ENCODE data around the gene CUEDC1. TPM values are rescaled to one million over a fixed set of nuclear protein-coding genes. Genes with fewer than 3 reads are reported as not detected.

Gene CUEDC1
- total and polyA plus RNA-seq, 2 of the 13 experiments (the other 11 are each of a cell fraction or from before 2014, with no cell fraction given): 7.4 to 12.9 TPM

DNA sequence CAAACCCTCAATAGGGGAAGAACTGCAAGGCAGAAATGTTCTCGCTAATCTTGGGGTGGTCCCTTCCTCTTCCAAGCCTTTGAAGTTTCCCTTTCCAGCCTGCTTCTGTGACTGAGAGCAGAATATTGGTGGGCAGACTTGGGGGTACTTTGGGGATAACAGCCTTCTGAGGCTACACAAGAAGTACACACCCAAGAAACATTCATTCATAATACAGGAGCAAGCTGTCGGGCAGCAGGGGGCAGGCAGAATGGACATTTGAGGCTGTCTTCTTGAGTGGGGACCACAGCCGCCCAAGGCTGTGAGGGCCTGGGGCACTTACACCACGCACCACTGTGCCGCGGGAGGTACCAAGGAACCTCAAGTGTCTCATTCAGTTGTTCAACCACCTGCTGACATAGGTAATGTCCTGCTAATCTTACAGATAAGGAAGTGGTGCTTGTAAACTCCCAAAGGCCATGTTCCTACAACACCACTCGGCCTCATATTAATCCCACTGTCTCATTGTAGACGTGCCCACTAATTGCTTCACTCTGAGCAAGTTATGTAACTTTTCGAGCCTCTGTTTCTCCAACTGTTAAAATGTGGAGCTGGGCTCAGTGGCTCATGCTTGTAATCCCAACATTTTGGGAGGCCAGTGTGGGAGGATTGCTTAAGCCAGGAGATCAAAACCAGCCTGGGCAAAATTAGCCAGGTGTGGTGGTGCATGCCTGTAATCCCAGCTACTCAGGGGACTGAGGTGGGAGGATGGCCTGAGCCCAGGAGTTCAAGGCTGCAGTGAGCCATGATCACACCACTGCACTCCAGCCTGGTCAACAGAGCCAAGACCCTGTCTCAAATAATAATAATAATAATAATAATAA is 102.9 kb downstream of the CUEDC1 start (continued):
- TF ChIP-seq, protein P1, sequence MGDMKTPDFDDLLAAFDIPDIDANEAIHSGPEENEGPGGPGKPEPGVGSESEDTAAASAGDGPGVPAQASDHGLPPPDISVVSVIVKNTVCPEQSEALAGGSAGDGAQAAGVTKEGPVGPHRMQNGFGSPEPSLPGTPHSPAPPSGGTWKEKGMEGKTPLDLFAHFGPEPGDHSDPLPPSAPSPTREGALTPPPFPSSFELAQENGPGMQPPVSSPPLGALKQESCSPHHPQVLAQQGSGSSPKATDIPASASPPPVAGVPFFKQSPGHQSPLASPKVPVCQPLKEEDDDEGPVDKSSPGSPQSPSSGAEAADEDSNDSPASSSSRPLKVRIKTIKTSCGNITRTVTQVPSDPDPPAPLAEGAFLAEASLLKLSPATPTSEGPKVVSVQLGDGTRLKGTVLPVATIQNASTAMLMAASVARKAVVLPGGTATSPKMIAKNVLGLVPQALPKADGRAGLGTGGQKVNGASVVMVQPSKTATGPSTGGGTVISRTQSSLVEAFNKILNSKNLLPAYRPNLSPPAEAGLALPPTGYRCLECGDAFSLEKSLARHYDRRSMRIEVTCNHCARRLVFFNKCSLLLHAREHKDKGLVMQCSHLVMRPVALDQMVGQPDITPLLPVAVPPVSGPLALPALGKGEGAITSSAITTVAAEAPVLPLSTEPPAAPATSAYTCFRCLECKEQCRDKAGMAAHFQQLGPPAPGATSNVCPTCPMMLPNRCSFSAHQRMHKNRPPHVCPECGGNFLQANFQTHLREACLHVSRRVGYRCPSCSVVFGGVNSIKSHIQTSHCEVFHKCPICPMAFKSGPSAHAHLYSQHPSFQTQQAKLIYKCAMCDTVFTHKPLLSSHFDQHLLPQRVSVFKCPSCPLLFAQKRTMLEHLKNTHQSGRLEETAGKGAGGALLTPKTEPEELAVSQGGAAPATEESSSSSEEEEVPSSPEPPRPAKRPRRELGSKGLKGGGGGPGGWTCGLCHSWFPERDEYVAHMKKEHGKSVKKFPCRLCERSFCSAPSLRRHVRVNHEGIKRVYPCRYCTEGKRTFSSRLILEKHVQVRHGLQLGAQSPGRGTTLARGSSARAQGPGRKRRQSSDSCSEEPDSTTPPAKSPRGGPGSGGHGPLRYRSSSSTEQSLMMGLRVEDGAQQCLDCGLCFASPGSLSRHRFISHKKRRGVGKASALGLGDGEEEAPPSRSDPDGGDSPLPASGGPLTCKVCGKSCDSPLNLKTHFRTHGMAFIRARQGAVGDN (CRISPR knock-in tag; IDR thresholded peaks at IDR 0.05): peak; percentile 42; the same call in 1 of the 2 replicates
- TF ChIP-seq RXRB (CRISPR knock-in tag; IDR thresholded peaks at IDR 0.05; ENCODE audit: borderline replicate concordance) (no peak), THAP11 (CRISPR knock-in tag; IDR thresholded peaks at IDR 0.05) (peak; percentile 36), ZNF501 (CRISPR knock-in tag; IDR thresholded peaks at IDR 0.05) (peak; percentile 77; the same call in 1 of the 2 replicates), TBX2 (CRISPR knock-in tag; IDR thresholded peaks at IDR 0.05; ENCODE audit: borderline replicate concordance) (peak; percentile 49; the same call in 1 of the 2 replicates), HNRNPK (IDR thresholded peaks at IDR 0.05; ENCODE audit: low read depth, low read length, poor library complexity, severe bottlenecking) (no peak), WIZ (CRISPR knock-in tag; IDR thresholded peaks at IDR 0.05) (0 out of 2 replicates have a peak, but pooled peaks have one; percentile 55), CC2D1A (CRISPR knock-in tag; IDR thresholded peaks at IDR 0.05) (0 out of 2 replicates have a peak, but pooled peaks have one; percentile 29), NRL (CRISPR knock-in tag; IDR thresholded peaks at IDR 0.05; ENCODE audit: borderline replicate concordance) (0 out of 2 replicates have a peak, but pooled peaks have one; percentile 49), ZMAT3 (CRISPR knock-in tag; conservative IDR thresholded peaks at IDR 0.05) (peak; percentile 70), ZNF331 (CRISPR knock-in tag; IDR thresholded peaks at IDR 0.05) (0 out of 2 replicates have a peak, but pooled peaks have one; percentile 16), ZNF891 (CRISPR knock-in tag; IDR thresholded peaks at IDR 0.05) (no peak; the same call in 1 of the 2 replicates), ZNF772 (CRISPR knock-in tag; IDR thresholded peaks at IDR 0.05) (0 out of 2 replicates have a peak, but pooled peaks have one; percentile 38), CENPT (CRISPR knock-in tag; IDR thresholded peaks at IDR 0.05; ENCODE audit: low read depth) (no peak), SIN3A (IDR thresholded peaks at IDR 0.05; ENCODE audit: borderline replicate concordance, low read depth, low read length) (no peak), ZSCAN31 (CRISPR knock-in tag; IDR thresholded peaks at IDR 0.05; ENCODE audit: low read depth) (peak; percentile 42; the same call in 1 of the 2 replicates), TEAD3 (CRISPR knock-in tag; optimal IDR thresholded peaks at IDR 0.05; ENCODE audit: borderline replicate concordance) (peak; percentile 23), NONO (IDR thresholded peaks at IDR 0.05) (no peak), NONO (CRISPR knock-in tag; conservative IDR thresholded peaks at IDR 0.05) (no peak)
- TF ChIP-seq, protein P2, sequence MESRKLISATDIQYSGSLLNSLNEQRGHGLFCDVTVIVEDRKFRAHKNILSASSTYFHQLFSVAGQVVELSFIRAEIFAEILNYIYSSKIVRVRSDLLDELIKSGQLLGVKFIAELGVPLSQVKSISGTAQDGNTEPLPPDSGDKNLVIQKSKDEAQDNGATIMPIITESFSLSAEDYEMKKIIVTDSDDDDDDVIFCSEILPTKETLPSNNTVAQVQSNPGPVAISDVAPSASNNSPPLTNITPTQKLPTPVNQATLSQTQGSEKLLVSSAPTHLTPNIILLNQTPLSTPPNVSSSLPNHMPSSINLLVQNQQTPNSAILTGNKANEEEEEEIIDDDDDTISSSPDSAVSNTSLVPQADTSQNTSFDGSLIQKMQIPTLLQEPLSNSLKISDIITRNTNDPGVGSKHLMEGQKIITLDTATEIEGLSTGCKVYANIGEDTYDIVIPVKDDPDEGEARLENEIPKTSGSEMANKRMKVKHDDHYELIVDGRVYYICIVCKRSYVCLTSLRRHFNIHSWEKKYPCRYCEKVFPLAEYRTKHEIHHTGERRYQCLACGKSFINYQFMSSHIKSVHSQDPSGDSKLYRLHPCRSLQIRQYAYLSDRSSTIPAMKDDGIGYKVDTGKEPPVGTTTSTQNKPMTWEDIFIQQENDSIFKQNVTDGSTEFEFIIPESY (CRISPR knock-in tag; IDR thresholded peaks at IDR 0.05): no peak
- TF ChIP-seq, protein P3, sequence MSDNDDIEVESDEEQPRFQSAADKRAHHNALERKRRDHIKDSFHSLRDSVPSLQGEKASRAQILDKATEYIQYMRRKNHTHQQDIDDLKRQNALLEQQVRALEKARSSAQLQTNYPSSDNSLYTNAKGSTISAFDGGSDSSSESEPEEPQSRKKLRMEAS (IDR thresholded peaks at IDR 0.05): 0 out of 2 replicates have a peak, but pooled peaks have one; percentile 12
- TF ChIP-seq, protein P4, sequence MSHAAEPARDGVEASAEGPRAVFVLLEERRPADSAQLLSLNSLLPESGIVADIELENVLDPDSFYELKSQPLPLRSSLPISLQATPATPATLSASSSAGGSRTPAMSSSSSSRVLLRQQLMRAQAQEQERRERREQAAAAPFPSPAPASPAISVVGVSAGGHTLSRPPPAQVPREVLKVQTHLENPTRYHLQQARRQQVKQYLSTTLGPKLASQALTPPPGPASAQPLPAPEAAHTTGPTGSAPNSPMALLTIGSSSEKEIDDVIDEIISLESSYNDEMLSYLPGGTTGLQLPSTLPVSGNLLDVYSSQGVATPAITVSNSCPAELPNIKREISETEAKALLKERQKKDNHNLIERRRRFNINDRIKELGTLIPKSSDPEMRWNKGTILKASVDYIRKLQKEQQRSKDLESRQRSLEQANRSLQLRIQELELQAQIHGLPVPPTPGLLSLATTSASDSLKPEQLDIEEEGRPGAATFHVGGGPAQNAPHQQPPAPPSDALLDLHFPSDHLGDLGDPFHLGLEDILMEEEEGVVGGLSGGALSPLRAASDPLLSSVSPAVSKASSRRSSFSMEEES (CRISPR knock-in tag; IDR thresholded peaks at IDR 0.05): 0 out of 2 replicates have a peak, but pooled peaks have one; percentile 18

Measured in HepG2 (cell line).